Endothelial cell of umbilical vein (primary cell): Measurements from ENCODE around the gene REM2. TPM values are rescaled to one million over a fixed set of nuclear protein-coding genes. Genes with fewer than 3 reads are reported as not detected.

Experiments used
- BruUV-seq: library from RNA; stranded (reverse); fragments of 400-500 nt; replicated peaks from 2 replicates; lab custom pipeline; 2021; lab: Mats Ljungman, UMichigan
- CTCF ChIA-PET: fragments of 300-600, 350-600 bp; sonication (Branson Sonifier 250); formaldehyde crosslinking; loops from one replicate; lab custom pipeline; 2021; ENCODE audit warnings: antibody characterized with exemption, inconsistent platforms; lab: Charles Lee
- POLR2A ChIA-PET: fragments of 300-600, 350-600 bp; sonication (Branson Sonifier 250); formaldehyde crosslinking; loops from one replicate; lab custom pipeline; 2021; ENCODE audit warnings: antibody characterized with exemption, inconsistent platforms; lab: Charles Lee
- DNase-seq: peaks from one replicate; pipeline ENCODE4 v3.0.0-alpha.2; 2011; ENCODE audit warnings: low read depth, low spot score
- FAIRE-seq: peaks from 2 replicates; lab custom pipeline; 2011; peaks lifted over from hg19 to GRCh38; lab: Jason Lieb, UNC
- H2AFZ ChIP-seq: 2 replicates; pipeline ENCODE4 v1.6.0; 2012; ENCODE audit warnings: low read depth, low read length, control low read depth, inconsistent platforms
- H3K27ac ChIP-seq: 2 replicates; pipeline ENCODE4 v1.5.1; 2011; ENCODE audit warnings: low read depth, mild to moderate bottlenecking, control low read depth, low read length, moderate library complexity; ENCODE audit not compliant: insufficient read depth
- H3K27me3 ChIP-seq, 2 experiments: 2 replicates each; pipeline versions ENCODE4 v1.6.0 to v1.6.1; 2011; ENCODE audit warnings: low read length in 2 of 2, mixed read lengths in 1 of 2; ENCODE audit not compliant: control insufficient read depth in 2 of 2, insufficient read depth in 2 of 2
- H3K36me3 ChIP-seq, 2 experiments: 2 replicates in 1 of 2; 3 replicates in 1 of 2; pipeline ENCODE4 v1.5.1; 2011; ENCODE audit warnings: low read length in 2 of 2, mild to moderate bottlenecking in 1 of 2, moderate library complexity in 1 of 2; ENCODE audit not compliant: control insufficient read depth in 2 of 2, insufficient read depth in 2 of 2; ENCODE audit errors: extremely low read depth in 1 of 2
- H3K4me1 ChIP-seq: 3 replicates; pipeline ENCODE4 v1.5.1; 2011; ENCODE audit warnings: mild to moderate bottlenecking, low read length; ENCODE audit not compliant: control insufficient read depth, insufficient read depth; ENCODE audit errors: extremely low read depth
- H3K4me2 ChIP-seq: 2 replicates; pipeline ENCODE4 v1.6.1; 2011; ENCODE audit warnings: low read length, control low read depth, mixed read lengths; ENCODE audit not compliant: insufficient read depth
- H3K4me3 ChIP-seq, 3 experiments: fragments of 200-600 bp in 1 of 3; sonication (generic), shearing (Covaris generic) in 1 of 3; replicated peaks in 1 of 3; 2 replicates each; pipeline ENCODE4 v1.5.1; 2011 to 2016; ENCODE audit warnings: control low read depth in 3 of 3, low read length in 3 of 3, mild to moderate bottlenecking in 2 of 3, inconsistent platforms in 1 of 3, low read depth in 1 of 3, moderate library complexity in 1 of 3; ENCODE audit not compliant: insufficient read depth in 1 of 3
- H3K79me2 ChIP-seq: 2 replicates; pipeline ENCODE4 v1.6.0; 2012; ENCODE audit warnings: low read length, inconsistent platforms; ENCODE audit not compliant: control insufficient read depth, insufficient read depth
- H3K9ac ChIP-seq: replicated peaks from 2 replicates; pipeline ENCODE3; 2011; ENCODE audit warnings: low read length, control low read depth; ENCODE audit not compliant: insufficient read depth; ENCODE audit errors: extremely low read depth
- H3K9me1 ChIP-seq: replicated peaks from 3 replicates; pipeline ENCODE4 v1.6.0; 2011; ENCODE audit warnings: mild to moderate bottlenecking, low read length; ENCODE audit not compliant: control insufficient read depth, insufficient read depth; ENCODE audit errors: extremely low read depth
- H3K9me3 ChIP-seq: replicated peaks from 2 replicates; pipeline ENCODE4 v1.5.1; 2012; ENCODE audit warnings: low read length, inconsistent platforms; ENCODE audit not compliant: control insufficient read depth, insufficient read depth
- H4K20me1 ChIP-seq: replicated peaks from 2 replicates; pipeline ENCODE3; 2011; ENCODE audit warnings: mild to moderate bottlenecking, low read length; ENCODE audit not compliant: control insufficient read depth, insufficient read depth; ENCODE audit errors: extremely low read depth
- CTCF ChIP-seq, 2 donors: IDR thresholded peaks; 1 replicate in 1 of 2; 2 replicates in 1 of 2; pipeline ENCODE4 v1.5.1; 2011; ENCODE audit warnings: low read length in 2 of 2, mild to moderate bottlenecking in 2 of 2, moderate library complexity in 2 of 2, control low read depth in 1 of 2, inconsistent platforms in 1 of 2, low read depth in 1 of 2; ENCODE audit not compliant: insufficient read depth in 1 of 2; ENCODE audit errors: extremely low read depth in 1 of 2
- EZH2 ChIP-seq: IDR thresholded peaks from 2 replicates; pipeline ENCODE4 v1.6.1; 2012; ENCODE audit warnings: borderline replicate concordance, low read depth, mild to moderate bottlenecking, moderate library complexity, low read length, inconsistent platforms; ENCODE audit not compliant: severe bottlenecking
- FOS ChIP-seq: IDR thresholded peaks from 2 replicates; pipeline ENCODE4 v1.6.1; 2011; ENCODE audit warnings: mild to moderate bottlenecking, low read length, moderate library complexity, borderline replicate concordance; ENCODE audit not compliant: insufficient read depth
- GATA2 ChIP-seq: IDR thresholded peaks from 2 replicates; pipeline ENCODE4 v1.7.0; 2011; ENCODE audit warnings: low read depth, mild to moderate bottlenecking, moderate library complexity, mixed read lengths, low read length; ENCODE audit not compliant: insufficient read length, insufficient read depth
- JUN ChIP-seq: IDR thresholded peaks from 2 replicates; pipeline ENCODE4 v1.6.1; 2011; ENCODE audit warnings: borderline replicate concordance, low read depth; ENCODE audit not compliant: insufficient read length, insufficient read depth
- MAX ChIP-seq: IDR thresholded peaks from 2 replicates; pipeline ENCODE4 v1.6.1; 2011; ENCODE audit not compliant: insufficient read depth, insufficient read length
- MYC ChIP-seq: IDR thresholded peaks from one replicate; pipeline ENCODE4 v1.6.1; 2011; ENCODE audit warnings: mild to moderate bottlenecking, low read depth, low read length
- POLR2A ChIP-seq: IDR thresholded peaks from 2 replicates; pipeline ENCODE4 v1.6.1; 2012; ENCODE audit warnings: low read depth, mild to moderate bottlenecking, control low read depth, low read length
- POLR2AphosphoS5 ChIP-seq: IDR thresholded peaks from 2 replicates; pipeline ENCODE4 v1.6.1; 2012; ENCODE audit warnings: low read depth, mild to moderate bottlenecking, control low read depth, low read length, moderate library complexity; ENCODE audit not compliant: insufficient read depth
- dilution Hi-C: fragments of 300-500 bp; cut with MboI; formaldehyde crosslinking; loops from one replicate; pipeline ENCODE4 v1.15.0; 2019; ENCODE audit warnings: low sequenced_read_pairs; ENCODE audit not compliant: extremely low pct_ligation_motif_present
- intact Hi-C: fragments of 100-400 bp; cut with micrococcal nuclease; formaldehyde crosslinking; loops from one replicate; pipeline ENCODE4 v1.10.0; 2022
- polyA plus RNA-seq, 4 experiments: library from polyadenylated mRNA; depleted of rRNA in 3 of 4; stranded (reverse) in 3 of 4; unstranded in 1 of 4; fragments of >200 nt; gene quantifications; 2 replicates each; pipeline versions ENCODE4 v1.2.1 to v1.2.3, GENCODE V29; 2011 to 2012; ENCODE audit warnings: missing spikeins in 1 of 4
- total RNA-seq: library from RNA; stranded (reverse); gene quantifications from 2 replicates; pipeline ENCODE4 v1.2.3, GENCODE V29; 2021

Gene REM2
- total and polyA plus RNA-seq, 2 donors (not counting 3 experiments of a cell fraction or from before 2014, with no cell fraction given), result 0.33 TPM; not detected in 1

- peaks cover 13 to 45% of the 10 kb centered on the region in 2 experiments for H3K36me3 ChIP-seq
- no peaks in the 10 kb centered on the region for H4K20me1 ChIP-seq
- H3K9me1 ChIP-seq, result no peaks in the 10 kb centered on the region
- no peak overlapping the region for H3K4me3 ChIP-seq
- H3K27ac ChIP-seq, result no peak overlapping the region
- no peak overlapping the region for H3K4me2 ChIP-seq
- no peaks in the 10 kb centered on the region for H3K9me3 ChIP-seq
- H2AFZ ChIP-seq, result no peak overlapping the region
- H3K4me1 ChIP-seq, result peaks cover 18% of the 10 kb centered on the region
- ChIA-PET CTCF (no interaction called here), POLR2A (no interaction called here)
- FAIRE-seq (no peak), DNase-seq (no peak)
- BruUV-seq, result no TSS peak
- intact Hi-C loops, result no loop called here
- H3K9ac ChIP-seq, result no peak overlapping the region
- dilution Hi-C loops, result no loop called here
- TF ChIP-seq FOS (no peak), POLR2A (no peak), GATA2 (no peak), MAX (no peak), EZH2 (no peak), CTCF (IDR thresholded peaks at IDR 0.05; ENCODE audit: extremely low read depth in 1 of 2, insufficient read depth in 1 of 2, low read depth in 1 of 2, low read length in 2 of 2) (no peak), MYC (no peak), POLR2AphosphoS5 (no peak), JUN (no peak)
- H3K79me2 ChIP-seq, result peaks cover 15% of the 10 kb centered on the region
- H3K27me3 ChIP-seq, result no peaks in the 10 kb centered on the region
Observed at GRCh38 chr14:22875003-22875747, 7.8 kb upstream of the REM2 start.
